SK-N-SH (cell line): ENCODE results near the gene FKBP2. TPM values are rescaled to one million over a fixed set of nuclear protein-coding genes. Genes with fewer than 3 reads are reported as not detected.

Experiments used
- CTCF ChIA-PET: fragments of 300-600, 350-600 bp; formaldehyde crosslinking; extraction: SDS; loops from one replicate; lab custom pipeline; 2021; lab: Yijun Ruan, JAX
- POLR2A ChIA-PET: fragments of 350-600 bp; sonication (Branson Sonifier 250); formaldehyde crosslinking; extraction: SDS; loops from one replicate; lab custom pipeline; 2020; ENCODE audit warnings: antibody characterized with exemption, inconsistent platforms; lab: Yijun Ruan, JAX
- DNase-seq: peaks from one replicate; pipeline ENCODE4 v3.0.0; 2012
- H2AFZ ChIP-seq: fragments of 200-600 bp; sonication (generic); 2 replicates; pipeline ENCODE4 v1.8.1; 2016; ENCODE audit warnings: antibody characterized with exemption, mild to moderate bottlenecking, low read depth
- H3F3A ChIP-seq: fragments of 200-600 bp; sonication (generic); replicated peaks from 2 replicates; pipeline ENCODE3; 2016; ENCODE audit warnings: antibody characterized with exemption, mild to moderate bottlenecking; ENCODE audit not compliant: insufficient read depth
- H3K27ac ChIP-seq, 2 experiments: fragments of 200-500 bp in 1 of 2; fragments of 200-600 bp in 1 of 2; sonication (Bioruptor generic) in 1 of 2; sonication (generic), shearing (Covaris generic) in 1 of 2; 2 replicates each; pipeline versions ENCODE4 v1.5.1 to v1.6.1; 2014 to 2016; ENCODE audit warnings: low read depth in 2 of 2, inconsistent platforms in 1 of 2, low read length in 1 of 2, mild to moderate bottlenecking in 1 of 2, mixed read lengths in 1 of 2
- H3K27me3 ChIP-seq: fragments of 200-600 bp; sonication (generic), shearing (Covaris generic); 2 replicates; pipeline ENCODE4 v1.6.1; 2016; ENCODE audit warnings: mixed run types; ENCODE audit not compliant: insufficient read depth
- H3K36me3 ChIP-seq, 2 experiments: fragments of 200-500 bp in 1 of 2; fragments of 200-600 bp in 1 of 2; sonication (Bioruptor generic) in 1 of 2; sonication (generic) in 1 of 2; replicated peaks in 1 of 2; 2 replicates each; pipeline versions ENCODE3 to v1.5.1; 2014 to 2016; ENCODE audit warnings: low read length in 1 of 2, mild to moderate bottlenecking in 1 of 2; ENCODE audit not compliant: insufficient read depth in 2 of 2, control insufficient read depth in 1 of 2
- H3K4me1 ChIP-seq, 2 experiments: fragments of 200-500 bp in 1 of 2; fragments of 200-600 bp in 1 of 2; sonication (Bioruptor generic) in 1 of 2; sonication (generic), shearing (Covaris generic) in 1 of 2; 2 replicates each; pipeline versions ENCODE4 v1.5.1 to v1.6.1; 2014 to 2016; ENCODE audit warnings: low read depth in 1 of 2, low read length in 1 of 2, mixed run types in 1 of 2; ENCODE audit not compliant: insufficient read depth in 2 of 2, control insufficient read depth in 1 of 2
- H3K4me2 ChIP-seq: fragments of 200-600 bp; sonication (generic), shearing (Covaris generic); 2 replicates; pipeline ENCODE4 v1.6.1; 2017; ENCODE audit warnings: mixed run types
- H3K4me3 ChIP-seq, 2 experiments: fragments of 200-500 bp in 1 of 2; fragments of 200-600 bp in 1 of 2; sonication (Bioruptor generic) in 1 of 2; sonication (generic), shearing (Covaris generic) in 1 of 2; 2 replicates each; pipeline versions ENCODE4 v1.5.1 to v1.8.1; 2014 to 2016; ENCODE audit warnings: low read depth in 2 of 2, inconsistent platforms in 1 of 2, low read length in 1 of 2, mild to moderate bottlenecking in 1 of 2, mixed read lengths in 1 of 2, moderate library complexity in 1 of 2
- H3K79me2 ChIP-seq: fragments of 200-600 bp; sonication (generic); 2 replicates; pipeline ENCODE4 v1.8.1; 2017; ENCODE audit warnings: mild to moderate bottlenecking; ENCODE audit not compliant: insufficient read depth
- H3K9ac ChIP-seq: fragments of 200-600 bp; sonication (generic); 2 replicates; pipeline ENCODE4 v1.6.1; 2017; ENCODE audit warnings: mixed run types
- H3K9me2 ChIP-seq: fragments of 200-600 bp; sonication (generic); 2 replicates; pipeline ENCODE4 v1.6.1; 2017; ENCODE audit warnings: mixed run types
- H3K9me3 ChIP-seq: fragments of 200-600 bp; sonication (generic); 2 replicates; pipeline ENCODE4 v1.6.1; 2017; ENCODE audit warnings: mixed run types, mild to moderate bottlenecking, moderate library complexity
- H4K20me1 ChIP-seq: fragments of 200-600 bp; sonication (generic); 2 replicates; pipeline ENCODE4 v1.6.1; 2017; ENCODE audit warnings: mild to moderate bottlenecking, mixed run types; ENCODE audit not compliant: insufficient read depth
- EP300 ChIP-seq, 2 experiments: IDR thresholded peaks; 2 replicates each; pipeline versions ENCODE4 v1.4.0 to v1.6.1; 2012; ENCODE audit warnings: borderline replicate concordance in 1 of 2, low read depth in 1 of 2, low read length in 1 of 2
- EZH2phosphoT487 ChIP-seq: fragments of 200-600 bp; sonication (generic); IDR thresholded peaks from 2 replicates; pipeline ENCODE4 v1.6.1; 2017; ENCODE audit warnings: low read depth, mixed run types, mild to moderate bottlenecking, antibody characterized with exemption, moderate library complexity, borderline replicate concordance
- FOSL2 ChIP-seq: IDR thresholded peaks from 2 replicates; pipeline ENCODE4 v1.4.0; 2012; ENCODE audit warnings: low read depth, mild to moderate bottlenecking, moderate library complexity, borderline replicate concordance
- GABPA ChIP-seq: IDR thresholded peaks from 2 replicates; pipeline ENCODE4 v1.4.0; 2012; ENCODE audit warnings: low read depth, mild to moderate bottlenecking
- JUND ChIP-seq: IDR thresholded peaks from 2 replicates; pipeline ENCODE4 v1.4.0; 2012
- MAX ChIP-seq: IDR thresholded peaks from 2 replicates; pipeline ENCODE4 v1.4.0; 2012; ENCODE audit warnings: low read depth
- MXI1 ChIP-seq: IDR thresholded peaks from 2 replicates; pipeline ENCODE4 v1.6.1; 2012; ENCODE audit warnings: mild to moderate bottlenecking, low read depth, low read length, improper control_type of control experiment
- NFIC ChIP-seq: IDR thresholded peaks from 2 replicates; pipeline ENCODE4 v1.4.0; 2012; ENCODE audit warnings: borderline replicate concordance
- PBX3 ChIP-seq: IDR thresholded peaks from 2 replicates; pipeline ENCODE4; 2012
- POLR2AphosphoS5 ChIP-seq: IDR thresholded peaks from 2 replicates; pipeline ENCODE4 v1.6.1; 2012; ENCODE audit warnings: low read depth, low read length
- RCOR1 ChIP-seq: fragments of 150-350 bp; IDR thresholded peaks from 2 replicates; pipeline ENCODE4 v1.6.1; 2017; ENCODE audit warnings: antibody characterized with exemption, low read length
- RFX5 ChIP-seq: IDR thresholded peaks from 2 replicates; pipeline ENCODE4 v1.6.1; 2012; ENCODE audit warnings: mild to moderate bottlenecking, improper control_type of control experiment, low read length
- RXRA ChIP-seq: IDR thresholded peaks from 2 replicates; pipeline ENCODE4 v1.4.0; 2012; ENCODE audit warnings: low read depth, mild to moderate bottlenecking, borderline replicate concordance
- TAF1 ChIP-seq: IDR thresholded peaks from 2 replicates; pipeline ENCODE4 v1.6.1; 2012; ENCODE audit warnings: low read depth, mild to moderate bottlenecking, low read length, moderate library complexity, borderline replicate concordance
- TCF12 ChIP-seq: IDR thresholded peaks from 2 replicates; pipeline ENCODE4 v1.4.0; 2012
- USF1 ChIP-seq: IDR thresholded peaks from 2 replicates; pipeline ENCODE4 v1.4.0; 2012; ENCODE audit warnings: low read depth, borderline replicate concordance
- YY1 ChIP-seq: IDR thresholded peaks from 2 replicates; pipeline ENCODE4 v1.4.0; 2012; ENCODE audit warnings: low read depth, mild to moderate bottlenecking
- WGBS: methylation state at CpG from one replicate; pipeline ENCODE4 v1.1.6; 2017; ENCODE audit warnings: low lambda C conversion rate; 5-methylcytosine and 5-hydroxymethylcytosine counted together
- polyA plus RNA-seq, 3 experiments: library from polyadenylated mRNA; depleted of rRNA; stranded (reverse); fragments of >200 nt; gene quantifications; 2 replicates each; pipeline ENCODE4 v1.2.3, GENCODE V29; 2012
- TF ChIP-seq, protein P1 (sequence below): fragments of 150-350 bp; IDR thresholded peaks from 2 replicates; pipeline ENCODE4 v1.6.1; 2017; ENCODE audit warnings: antibody characterized with exemption, low read length, low read depth, borderline replicate concordance

FKBP2 gene
- polyA plus RNA-seq, 1 of the 3 experiments (the other 2 are of a cell fraction), result 127 TPM

DNA sequence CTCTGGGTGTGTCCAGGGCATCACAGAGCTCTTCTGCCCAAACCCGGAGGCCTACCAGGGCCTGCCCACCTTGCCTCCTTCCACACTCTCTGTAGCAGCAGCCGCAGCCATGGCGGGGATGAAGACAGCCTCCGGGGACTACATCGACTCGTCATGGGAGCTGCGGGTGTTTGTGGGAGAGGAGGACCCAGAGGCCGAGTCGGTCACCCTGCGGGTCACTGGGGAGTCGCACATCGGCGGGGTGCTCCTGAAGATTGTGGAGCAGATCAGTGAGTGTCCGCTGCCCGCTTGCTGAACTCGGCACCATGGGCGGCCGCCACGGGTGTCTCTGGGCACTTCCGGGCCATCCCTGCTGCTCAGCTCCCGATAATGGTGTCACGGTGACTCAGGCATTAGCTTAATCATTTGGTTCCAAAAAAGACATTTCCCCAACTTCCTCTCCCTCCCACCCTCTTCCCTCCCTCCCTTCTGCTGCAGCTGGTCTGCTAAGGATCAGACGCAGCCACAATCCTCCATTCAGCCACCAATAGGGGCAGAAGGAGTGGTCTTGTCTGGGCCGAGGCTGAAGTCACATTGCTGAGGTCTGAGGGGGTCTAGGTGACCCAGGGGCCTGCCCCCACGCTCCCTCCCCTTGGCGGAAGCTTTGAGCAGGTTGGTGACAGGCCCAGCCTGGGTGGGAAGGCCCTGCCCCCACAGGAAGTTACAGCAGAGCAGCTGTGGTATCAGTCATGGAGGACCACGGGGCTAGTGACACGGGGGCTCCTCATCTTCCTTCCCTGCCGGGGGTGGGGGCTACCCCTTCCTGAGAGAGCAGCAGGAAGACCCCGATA, 33.4 kb upstream of the FKBP2 start:
- Histone ChIP-seq H3K9ac (no peak overlapping the region; the same call in 1 of the 2 replicates), H3K4me3 (no peak overlapping the region), H3K4me2 (peak overlapping the region; percentile 37; the same call in 1 of the 2 replicates), H3K4me1 (peaks cover 4 to 27% of the 10 kb centered on the region in 2 experiments; a peak in 3 of 4 replicates), H3K36me3 (peaks cover 14 to 28% of the 10 kb centered on the region in 2 experiments), H3K27ac (peak overlapping the region in 1 of 2 experiments; percentile 48; a peak in 3 of 4 replicates), H3K27me3 (no peaks in the 10 kb centered on the region), H3K79me2 (no peaks in the 10 kb centered on the region; the same call in 1 of the 2 replicates), H3K9me3 (no peaks in the 10 kb centered on the region), H3F3A (peaks cover 22% of the 10 kb centered on the region), H3K9me2 (no peaks in the 10 kb centered on the region), H2AFZ (peak overlapping the region; percentile 59; the same call in 1 of the 2 replicates), H4K20me1 (peaks cover 9% of the 10 kb centered on the region)
- ChIA-PET POLR2A (interaction anchor here (1.0 to 1.9 kb wide), 7 partner anchors 10 to 190 kb away, joined by 3 to 6 read pairs (median 3); partner anchors contain the start of genes NUDT22 and TRPT1), CTCF (interaction anchor here (2.3 to 5.3 kb wide), 3 partner anchors 10 to 95 kb away, joined by 7 to 52 read pairs (median 50); partner anchors contain the start of genes CATSPERZ and STIP1)
- 58% methylated on average over 12 of the region's 30 CpGs for WGBS
- no peak for TF ChIP-seq YY1
- no peak for TF ChIP-seq JUND
- TF ChIP-seq TCF12, result no peak
- TF ChIP-seq GABPA, result no peak; the same call in 1 of the 2 replicates
- TF ChIP-seq EP300 (IDR thresholded peaks at IDR 0.05; ENCODE audit: borderline replicate concordance in 1 of 2, low read depth in 1 of 2, low read length in 1 of 2), result no peak
- TF ChIP-seq MXI1, result no peak
- TF ChIP-seq MAX, result no peak
- no peak for TF ChIP-seq TAF1
- TF ChIP-seq, protein P1, sequence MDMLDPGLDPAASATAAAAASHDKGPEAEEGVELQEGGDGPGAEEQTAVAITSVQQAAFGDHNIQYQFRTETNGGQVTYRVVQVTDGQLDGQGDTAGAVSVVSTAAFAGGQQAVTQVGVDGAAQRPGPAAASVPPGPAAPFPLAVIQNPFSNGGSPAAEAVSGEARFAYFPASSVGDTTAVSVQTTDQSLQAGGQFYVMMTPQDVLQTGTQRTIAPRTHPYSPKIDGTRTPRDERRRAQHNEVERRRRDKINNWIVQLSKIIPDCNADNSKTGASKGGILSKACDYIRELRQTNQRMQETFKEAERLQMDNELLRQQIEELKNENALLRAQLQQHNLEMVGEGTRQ, result no peak
- no peak for TF ChIP-seq RXRA
- TF ChIP-seq NFIC, result no peak
- TF ChIP-seq EZH2phosphoT487, result no peak
- no peak for TF ChIP-seq FOSL2
- TF ChIP-seq POLR2AphosphoS5, result no peak
- TF ChIP-seq USF1, result no peak
- no peak for TF ChIP-seq PBX3
- TF ChIP-seq RFX5, result no peak
- TF ChIP-seq RCOR1, result no peak
- peak; percentile 41 for DNase-seq
